OCI-LY1 (cell line): ENCODE data around the gene KCNF1.

Source experiments
- H2AFZ ChIP-seq: fragments of 200-600 bp; sonication (generic), shearing (Covaris generic); 2 replicates; pipeline ENCODE4 v1.6.0; 2014; ENCODE audit warnings: antibody characterized with exemption, mild to moderate bottlenecking, low read length
- H3F3A ChIP-seq: fragments of 200-600 bp; sonication (generic), shearing (Covaris generic); 2 replicates; pipeline ENCODE4 v1.6.0; 2014; ENCODE audit warnings: mild to moderate bottlenecking, antibody characterized with exemption, low read length, moderate library complexity; ENCODE audit not compliant: insufficient read depth
- H3K27ac ChIP-seq: fragments of 200-600 bp; sonication (generic); 2 replicates; pipeline ENCODE4 v1.5.1; 2014; ENCODE audit warnings: low read length, mixed run types, mild to moderate bottlenecking, low read depth; ENCODE audit not compliant: poor library complexity, severe bottlenecking
- H3K27me3 ChIP-seq: fragments of 200-600 bp; sonication (generic); 2 replicates; pipeline ENCODE4 v1.6.0; 2014; ENCODE audit warnings: antibody characterized with exemption, mild to moderate bottlenecking, low read length, moderate library complexity; ENCODE audit not compliant: insufficient read depth
- H3K36me3 ChIP-seq: fragments of 200-600 bp; sonication (generic); 2 replicates; pipeline ENCODE4 v1.6.1; 2014; ENCODE audit warnings: mild to moderate bottlenecking, antibody characterized with exemption, low read length, moderate library complexity, mixed read lengths; ENCODE audit not compliant: insufficient read depth
- H3K4me1 ChIP-seq: fragments of 200-600 bp; sonication (generic); 2 replicates; pipeline ENCODE4 v1.5.1; 2014; ENCODE audit warnings: mild to moderate bottlenecking, low read length, moderate library complexity; ENCODE audit not compliant: insufficient read depth, severe bottlenecking
- H3K4me2 ChIP-seq: fragments of 200-600 bp; sonication (generic), shearing (Covaris generic); 2 replicates; pipeline ENCODE4 v1.6.1; 2014; ENCODE audit warnings: low read length
- H3K4me3 ChIP-seq: fragments of 200-600 bp; sonication (generic); 2 replicates; pipeline ENCODE4 v1.5.1; 2014; ENCODE audit warnings: low read length, low read depth, mild to moderate bottlenecking, mixed read lengths; ENCODE audit not compliant: poor library complexity, severe bottlenecking
- H3K79me2 ChIP-seq: fragments of 200-600 bp; shearing (Covaris generic); 2 replicates; pipeline ENCODE4 v1.6.1; 2016; ENCODE audit warnings: mixed run types, low read length, mixed read lengths; ENCODE audit not compliant: insufficient read depth
- H3K9ac ChIP-seq: fragments of 200-600 bp; sonication (generic), shearing (Covaris generic); 2 replicates; pipeline ENCODE4 v1.6.1; 2014; ENCODE audit warnings: mild to moderate bottlenecking, low read length, mixed read lengths
- H3K9me2 ChIP-seq: fragments of 200-600 bp; sonication (generic), shearing (Covaris generic); 2 replicates; pipeline ENCODE4 v1.6.1; 2014; ENCODE audit warnings: low read depth, mild to moderate bottlenecking, low read length, mixed read lengths
- H3K9me3 ChIP-seq: fragments of 200-600 bp; shearing (Covaris generic); 2 replicates; pipeline ENCODE4 v1.6.1; 2014; ENCODE audit warnings: low read length, mixed read lengths
- H4K20me1 ChIP-seq: fragments of 200-600 bp; sonication (generic), shearing (Covaris generic); 2 replicates; pipeline ENCODE4 v1.6.0; 2016; ENCODE audit warnings: mild to moderate bottlenecking, low read length; ENCODE audit not compliant: insufficient read depth
- CTCF ChIP-seq: fragments of 200-600 bp; sonication (generic), shearing (Covaris generic); IDR thresholded peaks from 2 replicates; pipeline ENCODE4 v1.5.1; 2017; ENCODE audit warnings: mild to moderate bottlenecking, antibody characterized with exemption, low read length, moderate library complexity, mixed read lengths
- EZH2 ChIP-seq: fragments of 200-600 bp; sonication (generic), shearing (Covaris generic); IDR thresholded peaks from 2 replicates; pipeline ENCODE4 v1.8.0; 2017; ENCODE audit warnings: borderline replicate concordance, mixed run types, mild to moderate bottlenecking, antibody characterized with exemption, low read length, moderate library complexity, mixed read lengths

KCNF1 gene

GRCh38 chr2:10879624-10880585 lies 31.8 kb upstream of the KCNF1 start:
- no peaks in the 10 kb centered on the region for H4K20me1 ChIP-seq
- H3K4me1 ChIP-seq = no peaks in the 10 kb centered on the region

GRCh38 chr2:10880586-10881321 lies 31.0 kb upstream of the KCNF1 start:
- Histone ChIP-seq H2AFZ (no peak overlapping the region), H3K4me1 (no peaks in the 10 kb centered on the region)
- TF ChIP-seq EZH2 (no peak), CTCF (no peak)

More at GRCh38 chr2:10879624-10880585, 31.8 kb upstream of the KCNF1 start:
- no peak overlapping the region for H3K9ac ChIP-seq
- no peaks in the 10 kb centered on the region for H3K9me2 ChIP-seq
- H3K36me3 ChIP-seq = no peaks in the 10 kb centered on the region
- TF ChIP-seq CTCF (no peak), EZH2 (no peak)
- H3K79me2 ChIP-seq = no peaks in the 10 kb centered on the region
- peaks cover 8% of the 10 kb centered on the region; the same call in 1 of the 2 replicates for H3K27me3 ChIP-seq
- no peak overlapping the region for H2AFZ ChIP-seq
- no peaks in the 10 kb centered on the region for H3F3A ChIP-seq
- H3K4me2 ChIP-seq = no peak overlapping the region
- H3K4me3 ChIP-seq = no peak overlapping the region
- H3K9me3 ChIP-seq = no peaks in the 10 kb centered on the region
- no peak overlapping the region for H3K27ac ChIP-seq

GRCh38 chr2:10882568-10882967 lies 29.2 kb upstream of the KCNF1 start:
- Histone ChIP-seq H2AFZ (no peak overlapping the region), H3F3A (no peaks in the 10 kb centered on the region), H3K4me2 (no peak overlapping the region), H4K20me1 (no peaks in the 10 kb centered on the region), H3K9ac (no peak overlapping the region), H3K9me3 (no peaks in the 10 kb centered on the region), H3K4me1 (no peaks in the 10 kb centered on the region), H3K4me3 (no peak overlapping the region), H3K9me2 (no peaks in the 10 kb centered on the region), H3K27ac (no peak overlapping the region), H3K27me3 (peaks cover 8% of the 10 kb centered on the region; the same call in 1 of the 2 replicates), H3K36me3 (no peaks in the 10 kb centered on the region), H3K79me2 (no peaks in the 10 kb centered on the region)
- no peak for TF ChIP-seq CTCF
- TF ChIP-seq EZH2 = no peak

More at GRCh38 chr2:10880586-10881321, 31.0 kb upstream of the KCNF1 start:
- H3K27ac ChIP-seq = no peak overlapping the region
- no peaks in the 10 kb centered on the region for H3K79me2 ChIP-seq
- peaks cover 8% of the 10 kb centered on the region; the same call in 1 of the 2 replicates for H3K27me3 ChIP-seq
- no peak overlapping the region for H3K4me3 ChIP-seq
- H3K36me3 ChIP-seq = no peaks in the 10 kb centered on the region
- H3K9ac ChIP-seq = no peak overlapping the region
- H3K9me2 ChIP-seq = no peaks in the 10 kb centered on the region
- H3K9me3 ChIP-seq = no peaks in the 10 kb centered on the region
- H4K20me1 ChIP-seq = no peaks in the 10 kb centered on the region
- H3F3A ChIP-seq = no peaks in the 10 kb centered on the region
- no peak overlapping the region for H3K4me2 ChIP-seq
